Measurements from ENCODE around the gene MASP2. TPM values are rescaled to one million over a fixed set of nuclear protein-coding genes. Genes with fewer than 3 reads are reported as not detected.

Gene MASP2
- total and polyA plus RNA-seq, 2 of the 8 experiments (the other 6 are each of a cell fraction or from before 2014, with no cell fraction given): 0.54 to 1.2 TPM

- H3K36me3 ChIP-seq (ENCODE audit: control insufficient read depth in 2 of 4, insufficient read depth in 4 of 4, low read length in 3 of 4): peaks cover 9 to 48% (median 23%) of the 10 kb centered on the region in 4 experiments
- no peak overlapping the region for H2AK5ac ChIP-seq (ENCODE audit: low read depth, low read length)
- no peak overlapping the region for H3K4me3 ChIP-seq (ENCODE audit: extremely low read depth in 1 of 4, insufficient read depth in 2 of 4, low read depth in 3 of 4, low read length in 4 of 4)
- no peak overlapping the region for H2BK12ac ChIP-seq (ENCODE audit: low read depth, low read length)
- H3K56ac ChIP-seq (replicated peaks; ENCODE audit: insufficient read length, low read depth, low read length): no peak overlapping the region
- no peak overlapping the region for H4K8ac ChIP-seq (ENCODE audit: extremely low read depth, insufficient read depth, low read length)
- H3K14ac ChIP-seq (ENCODE audit: insufficient read length): no peak overlapping the region
- H2BK120ac ChIP-seq (replicated peaks; ENCODE audit: low read depth, low read length): no peak overlapping the region
- no peaks in the 10 kb centered on the region for H3K79me2 ChIP-seq (ENCODE audit: control insufficient read depth in 1 of 2, insufficient read depth in 2 of 2, low read length in 2 of 2)
- WGBS, 2 experiments (ENCODE audit: extremely low coverage in 1 of 2, insufficient coverage in 1 of 2, insufficient read length in 1 of 2, insufficient replicate concordance in 2 of 2, low coverage in 1 of 2, low lambda C conversion rate in 2 of 2, missing lambda C conversion rate in 1 of 2): 81% methylated on average over 3 of the region's 3 CpGs; no CpG with 5 or more reads in 1 of the 2 experiments
- peaks cover 0 to 4% (median 0%) of the 10 kb centered on the region in 4 experiments; a peak in 3 of 7 replicates for H3K4me1 ChIP-seq (replicated peaks in 1 of 4; ENCODE audit: control insufficient read depth in 3 of 4, insufficient read depth in 4 of 4, low read length in 3 of 4)
- no peak for DNase-seq (ENCODE audit: low read depth in 1 of 2, low spot score in 2 of 2)
- H3K18ac ChIP-seq (ENCODE audit: extremely low read depth, low read length): no peak overlapping the region
- no peak overlapping the region for H3K23ac ChIP-seq (ENCODE audit: insufficient read length)
- H4K5ac ChIP-seq (ENCODE audit: insufficient read length, low read depth, low read length): no peak overlapping the region
- H2BK20ac ChIP-seq (ENCODE audit: low read length): no peak overlapping the region
- H4K20me1 ChIP-seq (replicated peaks in 1 of 2; ENCODE audit: control insufficient read depth in 1 of 2, insufficient read depth in 2 of 2, low read length in 2 of 2): peaks cover 3 to 9% of the 10 kb centered on the region in 2 experiments
- H2BK15ac ChIP-seq (ENCODE audit: low read length): no peak overlapping the region
- no peak overlapping the region for H3K9ac ChIP-seq (replicated peaks in 1 of 4; ENCODE audit: extremely low read depth in 1 of 4, low read depth in 3 of 4, low read length in 3 of 4)
- ChIA-PET POLR2A (ENCODE audit: partially characterized antibody) (interaction anchor here (1.4 to 1.6 kb wide), 4 partner anchors 10 to 52 kb away, joined by 4 to 8 read pairs (median 7); partner anchors contain the start of gene TARDBP), CTCF (ENCODE audit: partially characterized antibody) (interaction anchor here (1.7 kb wide), 1 partner anchor 10 kb away, joined by 9 read pairs; no protein-coding TSS in a partner anchor)
- H3K9me3 ChIP-seq (ENCODE audit: insufficient read depth in 2 of 2, low read depth in 1 of 2, low read length in 1 of 2): no peaks in the 10 kb centered on the region; a peak in 1 of 4 replicates
- H3K79me1 ChIP-seq (ENCODE audit: low read depth, low read length): no peaks in the 10 kb centered on the region
- no peaks in the 10 kb centered on the region for H3K27me3 ChIP-seq (replicated peaks in 1 of 4; ENCODE audit: control insufficient read depth in 3 of 4, extremely low read depth in 1 of 4, insufficient read depth in 3 of 4, low read length in 3 of 4)
- no peak overlapping the region for H2BK5ac ChIP-seq (ENCODE audit: low read depth, low read length)
- no peak overlapping the region for H3K4ac ChIP-seq (replicated peaks; ENCODE audit: insufficient read length, low read depth, low read length)
- H4K91ac ChIP-seq (replicated peaks; ENCODE audit: insufficient read length, low read length): no peak overlapping the region
- TF ChIP-seq GABPA (IDR thresholded peaks at IDR 0.05; ENCODE audit: borderline replicate concordance, insufficient read depth, low read length) (no peak), MAFK (IDR thresholded peaks at IDR 0.05; ENCODE audit: low read depth, low read length) (no peak), FOSL1 (IDR thresholded peaks at IDR 0.05; ENCODE audit: insufficient read depth, low read depth, low read length) (no peak)
- H3K23me2 ChIP-seq (ENCODE audit: low read depth, low read length): no peaks in the 10 kb centered on the region
- no peak for FAIRE-seq
- H3K27ac ChIP-seq (ENCODE audit: low read depth, low read length): no peak overlapping the region
- no peak overlapping the region for H2AFZ ChIP-seq (ENCODE audit: low read length)
- H3K4me2 ChIP-seq (ENCODE audit: insufficient read depth in 1 of 2, low read depth in 2 of 2, low read length in 2 of 2): no peak overlapping the region
Observed at GRCh38 chr1:11028018-11028417, 19.0 kb downstream of the MASP2 start.
